ENCODE measurements around the gene TRAF2. TPM values are rescaled to one million over a fixed set of nuclear protein-coding genes. Genes with fewer than 3 reads are reported as not detected.
A peak's percentile ranks its signal among the peaks of the same experiment; 100 is the strongest.

Gene TRAF2
- total RNA-seq, 1 donor from 2014 or later = 21.7 TPM

- no peaks in the 10 kb centered on the region for H3K4me1 Mint-ChIP-seq (ENCODE audit: unreplicated experiment)
- H3K9me3 Mint-ChIP-seq (ENCODE audit: unreplicated experiment) = no peaks in the 10 kb centered on the region
- DNase-seq (ENCODE audit: low spot score) = no peak
- H3K4me3 Mint-ChIP-seq (ENCODE audit: unreplicated experiment) = no peak overlapping the region
- TF ChIP-seq, protein P1, sequence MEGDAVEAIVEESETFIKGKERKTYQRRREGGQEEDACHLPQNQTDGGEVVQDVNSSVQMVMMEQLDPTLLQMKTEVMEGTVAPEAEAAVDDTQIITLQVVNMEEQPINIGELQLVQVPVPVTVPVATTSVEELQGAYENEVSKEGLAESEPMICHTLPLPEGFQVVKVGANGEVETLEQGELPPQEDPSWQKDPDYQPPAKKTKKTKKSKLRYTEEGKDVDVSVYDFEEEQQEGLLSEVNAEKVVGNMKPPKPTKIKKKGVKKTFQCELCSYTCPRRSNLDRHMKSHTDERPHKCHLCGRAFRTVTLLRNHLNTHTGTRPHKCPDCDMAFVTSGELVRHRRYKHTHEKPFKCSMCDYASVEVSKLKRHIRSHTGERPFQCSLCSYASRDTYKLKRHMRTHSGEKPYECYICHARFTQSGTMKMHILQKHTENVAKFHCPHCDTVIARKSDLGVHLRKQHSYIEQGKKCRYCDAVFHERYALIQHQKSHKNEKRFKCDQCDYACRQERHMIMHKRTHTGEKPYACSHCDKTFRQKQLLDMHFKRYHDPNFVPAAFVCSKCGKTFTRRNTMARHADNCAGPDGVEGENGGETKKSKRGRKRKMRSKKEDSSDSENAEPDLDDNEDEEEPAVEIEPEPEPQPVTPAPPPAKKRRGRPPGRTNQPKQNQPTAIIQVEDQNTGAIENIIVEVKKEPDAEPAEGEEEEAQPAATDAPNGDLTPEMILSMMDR (IDR thresholded peaks at IDR 0.05; ENCODE audit: unreplicated experiment) = no peak
- H3K27me3 Mint-ChIP-seq (ENCODE audit: unreplicated experiment) = peaks cover 7% of the 10 kb centered on the region
- no peaks in the 10 kb centered on the region for H3K36me3 Mint-ChIP-seq (ENCODE audit: low read depth, unreplicated experiment)
- H3K27ac Mint-ChIP-seq (ENCODE audit: unreplicated experiment) = no peak overlapping the region
Observed at GRCh38 chr9:136955202-136955942, 69.1 kb downstream of the TRAF2 start.

DNA sequence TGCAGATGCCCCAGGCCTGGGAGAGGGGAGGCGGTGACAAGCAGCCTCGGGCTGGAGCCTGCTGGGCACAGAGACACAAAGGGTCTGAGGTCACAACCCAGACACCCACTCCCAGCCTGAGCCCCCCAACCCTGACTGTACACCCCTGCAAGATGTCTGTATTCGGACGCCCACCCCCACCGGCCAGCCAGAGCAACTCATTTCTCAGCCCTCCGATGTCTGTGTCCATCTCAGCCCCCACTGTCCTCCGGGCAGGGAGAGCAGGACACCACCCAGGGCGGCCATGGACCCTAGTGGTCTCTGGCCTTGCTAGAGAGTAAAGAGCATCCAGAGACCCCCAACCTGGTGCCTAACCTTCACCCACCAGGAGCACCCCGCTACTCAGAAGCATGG lies 69.6 kb downstream of the TRAF2 start:
- Mint-ChIP-seq H3K27ac (ENCODE audit: unreplicated experiment) (no peak overlapping the region), H3K9me3 (ENCODE audit: unreplicated experiment) (no peaks in the 10 kb centered on the region), H3K27me3 (ENCODE audit: unreplicated experiment) (peaks cover 7% of the 10 kb centered on the region), H3K36me3 (ENCODE audit: low read depth, unreplicated experiment) (no peaks in the 10 kb centered on the region), H3K4me1 (ENCODE audit: unreplicated experiment) (no peaks in the 10 kb centered on the region), H3K4me3 (ENCODE audit: unreplicated experiment) (no peak overlapping the region)
- TF ChIP-seq, protein P1 (IDR thresholded peaks at IDR 0.05; ENCODE audit: unreplicated experiment) = no peak
- DNase-seq (ENCODE audit: low spot score) = no peak

GRCh38 chr9:136956604-136957003 lies 70.3 kb downstream of the TRAF2 start:
- Mint-ChIP-seq H3K4me1 (ENCODE audit: unreplicated experiment) (no peaks in the 10 kb centered on the region), H3K36me3 (ENCODE audit: low read depth, unreplicated experiment) (no peaks in the 10 kb centered on the region), H3K27me3 (ENCODE audit: unreplicated experiment) (peaks cover 7% of the 10 kb centered on the region), H3K27ac (ENCODE audit: unreplicated experiment) (no peak overlapping the region), H3K4me3 (ENCODE audit: unreplicated experiment) (peak overlapping the region; percentile 49), H3K9me3 (ENCODE audit: unreplicated experiment) (no peaks in the 10 kb centered on the region)
- TF ChIP-seq, protein P1 (IDR thresholded peaks at IDR 0.05; ENCODE audit: unreplicated experiment) = no peak
- DNase-seq (ENCODE audit: low spot score) = no peak

- Mint-ChIP-seq H3K27me3 (ENCODE audit: unreplicated experiment) (peaks cover 7% of the 10 kb centered on the region), H3K4me1 (ENCODE audit: unreplicated experiment) (no peaks in the 10 kb centered on the region), H3K9me3 (ENCODE audit: unreplicated experiment) (no peaks in the 10 kb centered on the region), H3K4me3 (ENCODE audit: unreplicated experiment) (no peak overlapping the region), H3K27ac (ENCODE audit: unreplicated experiment) (no peak overlapping the region), H3K36me3 (ENCODE audit: low read depth, unreplicated experiment) (no peaks in the 10 kb centered on the region)
- TF ChIP-seq, protein P1 (IDR thresholded peaks at IDR 0.05; ENCODE audit: unreplicated experiment) = no peak
- DNase-seq (ENCODE audit: low spot score) = no peak
Observed at GRCh38 chr9:136957461-136957860, 71.1 kb downstream of the TRAF2 start.

GRCh38 chr9:136957901-136958300 lies 71.6 kb downstream of the TRAF2 start:
- DNase-seq (ENCODE audit: low spot score) = no peak
- Mint-ChIP-seq H3K4me3 (ENCODE audit: unreplicated experiment) (no peak overlapping the region), H3K4me1 (ENCODE audit: unreplicated experiment) (no peaks in the 10 kb centered on the region)

More at GRCh38 chr9:136957901-136958300, 71.6 kb downstream of the TRAF2 start:
- H3K27me3 Mint-ChIP-seq (ENCODE audit: unreplicated experiment) = peaks cover 7% of the 10 kb centered on the region
- no peak overlapping the region for H3K27ac Mint-ChIP-seq (ENCODE audit: unreplicated experiment)
- TF ChIP-seq, protein P1 (IDR thresholded peaks at IDR 0.05; ENCODE audit: unreplicated experiment) = no peak
- H3K36me3 Mint-ChIP-seq (ENCODE audit: low read depth, unreplicated experiment) = no peaks in the 10 kb centered on the region
- H3K9me3 Mint-ChIP-seq (ENCODE audit: unreplicated experiment) = no peaks in the 10 kb centered on the region
